Liver (tissue), 9 donors: ENCODE results near the gene NME4. TPM values are rescaled to one million over a fixed set of nuclear protein-coding genes. Genes with fewer than 3 reads are reported as not detected.

ENCODE experiments used
- DNase-seq: peaks from one replicate; pipeline ENCODE4 v3.0.0-alpha.2; 2017; ENCODE audit warnings: low spot score
- H3K27ac ChIP-seq, 2 donors: one replicate each; pipeline ENCODE4 v1.7.0; 2013; ENCODE audit warnings: inconsistent platforms in 2 of 2, low read length in 2 of 2, control low read depth in 1 of 2, low read depth in 1 of 2, mild to moderate bottlenecking in 1 of 2
- H3K27me3 ChIP-seq, 4 donors: one replicate each; pipeline versions ENCODE4 v1.6.1 to v1.7.0; 2013; ENCODE audit warnings: low read length in 3 of 4, inconsistent platforms in 1 of 4, mild to moderate bottlenecking in 1 of 4, moderate library complexity in 1 of 4; ENCODE audit not compliant: control insufficient read depth in 4 of 4, insufficient read depth in 4 of 4
- H3K36me3 ChIP-seq, 4 donors: one replicate each; pipeline versions ENCODE4 v1.6.1 to v1.7.0; 2013; ENCODE audit warnings: low read length in 3 of 4, mild to moderate bottlenecking in 3 of 4, low read depth in 1 of 4, moderate library complexity in 1 of 4; ENCODE audit not compliant: control insufficient read depth in 4 of 4, insufficient read depth in 3 of 4
- H3K4me1 ChIP-seq, 4 donors: one replicate each; pipeline versions ENCODE4 v1.6.1 to v1.7.0; 2013; ENCODE audit warnings: low read length in 3 of 4, mild to moderate bottlenecking in 3 of 4, moderate library complexity in 1 of 4; ENCODE audit not compliant: control insufficient read depth in 4 of 4, insufficient read depth in 4 of 4
- H3K4me3 ChIP-seq, 3 donors: one replicate each; pipeline versions ENCODE4 v1.6.1 to v1.7.0; 2013; ENCODE audit warnings: low read length in 3 of 3, control low read depth in 1 of 3, low read depth in 1 of 3, mild to moderate bottlenecking in 1 of 3
- H3K9ac ChIP-seq, 2 donors: one replicate each; pipeline ENCODE4 v1.7.0; 2013; ENCODE audit warnings: low read length in 2 of 2, mild to moderate bottlenecking in 2 of 2, moderate library complexity in 2 of 2, control low read depth in 1 of 2, low read depth in 1 of 2
- H3K9me3 ChIP-seq, 4 donors: one replicate each; pipeline versions ENCODE4 v1.6.1 to v1.7.0; 2013; ENCODE audit warnings: low read length in 3 of 4; ENCODE audit not compliant: control insufficient read depth in 4 of 4
- ATF3 ChIP-seq: IDR thresholded peaks from 2 replicates; pipeline ENCODE4 v1.6.1; 2016; ENCODE audit warnings: antibody characterized with exemption
- CTCF ChIP-seq: fragments of 150-350 bp; IDR thresholded peaks from 2 replicates; pipeline ENCODE4 v1.5.1; 2017; ENCODE audit warnings: improper control_type of control experiment, low read depth, low read length; ENCODE audit not compliant: missing input control
- EGR1 ChIP-seq, 2 donors: IDR thresholded peaks; 2 replicates each; pipeline ENCODE4 v1.6.1; 2016 to 2018; ENCODE audit warnings: antibody characterized with exemption in 2 of 2, low read depth in 2 of 2
- FOXA1 ChIP-seq: IDR thresholded peaks from 2 replicates; pipeline ENCODE4 v1.6.1; 2016; ENCODE audit warnings: antibody characterized with exemption
- FOXA2 ChIP-seq: IDR thresholded peaks from 2 replicates; pipeline ENCODE4 v1.6.1; 2016; ENCODE audit warnings: antibody characterized with exemption
- GABPA ChIP-seq, 2 donors: IDR thresholded peaks in 1 of 2; conservative IDR thresholded peaks in 1 of 2; 2 replicates each; pipeline ENCODE4 v1.6.1; 2016; ENCODE audit warnings: antibody characterized with exemption in 2 of 2, mild to moderate bottlenecking in 1 of 2, moderate library complexity in 1 of 2
- HNF4A ChIP-seq, 2 donors: conservative IDR thresholded peaks; 2 replicates each; pipeline ENCODE4 v1.6.1; 2016; ENCODE audit warnings: antibody characterized with exemption in 2 of 2, mild to moderate bottlenecking in 2 of 2
- HNF4G ChIP-seq: IDR thresholded peaks from 2 replicates; pipeline ENCODE4 v1.6.1; 2016; ENCODE audit warnings: antibody characterized with exemption
- JUND ChIP-seq, 2 donors: IDR thresholded peaks; 2 replicates each; pipeline ENCODE4 v1.6.1; 2016; ENCODE audit warnings: antibody characterized with exemption in 2 of 2
- NR2F2 ChIP-seq: IDR thresholded peaks from 2 replicates; pipeline ENCODE4 v1.6.1; 2016; ENCODE audit warnings: antibody characterized with exemption
- RAD21 ChIP-seq, 2 donors: IDR thresholded peaks; 2 replicates each; pipeline ENCODE4 v1.6.1; 2016; ENCODE audit warnings: antibody characterized with exemption in 2 of 2, mild to moderate bottlenecking in 2 of 2
- REST ChIP-seq: IDR thresholded peaks from 2 replicates; pipeline ENCODE4 v1.6.1; 2016; ENCODE audit warnings: antibody characterized with exemption, mild to moderate bottlenecking
- RXRA ChIP-seq, 2 donors: IDR thresholded peaks; 2 replicates each; pipeline ENCODE4 v1.6.1; 2017 to 2018; ENCODE audit warnings: antibody characterized with exemption in 2 of 2, mild to moderate bottlenecking in 1 of 2
- SP1 ChIP-seq: IDR thresholded peaks from 2 replicates; pipeline ENCODE4 v1.6.1; 2018; ENCODE audit warnings: antibody characterized with exemption, mild to moderate bottlenecking
- TAF1 ChIP-seq: conservative IDR thresholded peaks from 2 replicates; pipeline ENCODE4 v1.6.1; 2016; ENCODE audit warnings: antibody characterized with exemption, mild to moderate bottlenecking
- YY1 ChIP-seq: IDR thresholded peaks from 2 replicates; pipeline ENCODE4 v1.6.1; 2016; ENCODE audit warnings: antibody characterized with exemption, mild to moderate bottlenecking
- ZBTB33 ChIP-seq: IDR thresholded peaks from 2 replicates; pipeline ENCODE4 v1.6.1; 2016; ENCODE audit warnings: antibody characterized with exemption
- WGBS: extraction: QIAGEN DNeasy Blood & Tissue Kit; methylation state at CpG from one replicate; pipeline ENCODE4 v1.1.7; 2013; 5-methylcytosine and 5-hydroxymethylcytosine counted together
- polyA plus RNA-seq, 2 donors: library from polyadenylated mRNA; stranded (reverse) in 1 of 2; unstranded in 1 of 2; fragments of 200-250 nt in 1 of 2; fragments of >200 nt in 1 of 2; fragmentation: Nextera tagmentation in 1 of 2; extraction: Ambion mirVana in 1 of 2; gene quantifications; one replicate each; pipeline versions ENCODE4 v1.2.1 to v1.2.3, GENCODE V29; 2013 to 2015
- total RNA-seq, 2 donors: library from RNA; depleted of rRNA; stranded (reverse); fragments of >200 nt; gene quantifications; one replicate each; pipeline ENCODE4 v1.2.3, GENCODE V29; 2014
- donor health status: healthy.
- donor health status: healthy.
- donor health status: healthy.
- donor health status: healthy.
- donor health status: healthy.

Gene NME4
- total and polyA plus RNA-seq, 4 donors: 39.2 to 118 (median 83.9) TPM

GRCh38 chr16:354971-355461 is 42.0 kb upstream of the NME4 start:
- H3K27ac ChIP-seq: no peak overlapping the region
- 86% methylated on average over 10 of the region's 10 CpGs for WGBS
- H3K9ac ChIP-seq: no peak overlapping the region
- H3K36me3 ChIP-seq: no peaks in the 10 kb centered on the region
- TF ChIP-seq CTCF: no peak
- no peak for TF ChIP-seq SP1
- no peak for TF ChIP-seq HNF4G
- no peak for TF ChIP-seq ATF3
- TF ChIP-seq RXRA (IDR thresholded peaks at IDR 0.05): no peak
- TF ChIP-seq RAD21 (IDR thresholded peaks at IDR 0.05): no peak
- no peak for TF ChIP-seq NR2F2
- no peak for TF ChIP-seq EGR1 (IDR thresholded peaks at IDR 0.05; ENCODE audit: low read depth in 2 of 2)
- no peak for TF ChIP-seq JUND (IDR thresholded peaks at IDR 0.05)
- no peak for TF ChIP-seq ZBTB33
- TF ChIP-seq TAF1: no peak
- TF ChIP-seq FOXA2: no peak
- TF ChIP-seq HNF4A (conservative IDR thresholded peaks at IDR 0.05): no peak
- no peak for TF ChIP-seq GABPA (IDR thresholded peaks at IDR 0.05 in 1 of 2, conservative IDR thresholded peaks at IDR 0.05 in 1 of 2)
- TF ChIP-seq REST: no peak
- TF ChIP-seq FOXA1: no peak
- no peak overlapping the region for H3K4me3 ChIP-seq
- H3K4me1 ChIP-seq: peaks cover 3 to 11% (median 6%) of the 10 kb centered on the region in 4 donors
- H3K9me3 ChIP-seq: no peaks in the 10 kb centered on the region
- no peak for DNase-seq
- no peaks in the 10 kb centered on the region for H3K27me3 ChIP-seq

- Histone ChIP-seq H3K27ac (no peak overlapping the region), H3K9me3 (no peaks in the 10 kb centered on the region), H3K27me3 (no peaks in the 10 kb centered on the region), H3K9ac (no peak overlapping the region), H3K36me3 (no peaks in the 10 kb centered on the region), H3K4me1 (peaks cover 1 to 6% (median 3%) of the 10 kb centered on the region in 4 donors), H3K4me3 (no peak overlapping the region)
- no peak for DNase-seq
- TF ChIP-seq REST (no peak), HNF4A (conservative IDR thresholded peaks at IDR 0.05) (no peak), GABPA (IDR thresholded peaks at IDR 0.05 in 1 of 2, conservative IDR thresholded peaks at IDR 0.05 in 1 of 2) (no peak), NR2F2 (no peak), YY1 (no peak), JUND (IDR thresholded peaks at IDR 0.05) (no peak), TAF1 (no peak)
- 90% methylated on average over 12 of the region's 12 CpGs for WGBS
Measured at GRCh38 chr16:356741-357140, 40.3 kb upstream of the NME4 start.
